Breast epithelium (tissue), 3 donors: Measurements from ENCODE around the gene MON1B.

Experiments
- POLR2A ChIP-seq: fragments of 450-650 bp; IDR thresholded peaks from one replicate; pipeline ENCODE4 v1.6.1; 2016; ENCODE audit warnings: antibody characterized with exemption, mild to moderate bottlenecking, moderate library complexity
- POLR2AphosphoS5 ChIP-seq, 3 donors: sonication (generic); formaldehyde crosslinking; IDR thresholded peaks; one replicate each; pipeline ENCODE4 v1.6.1; 2017; ENCODE audit warnings: antibody characterized with exemption in 3 of 3
- TF ChIP-seq, protein P1 (sequence below), 3 donors: fragments of 450-650 bp; IDR thresholded peaks; one replicate each; pipeline ENCODE4 v1.5.1; 2016 to 2017; ENCODE audit warnings: antibody characterized with exemption in 3 of 3, mild to moderate bottlenecking in 3 of 3, moderate library complexity in 3 of 3

DNA sequence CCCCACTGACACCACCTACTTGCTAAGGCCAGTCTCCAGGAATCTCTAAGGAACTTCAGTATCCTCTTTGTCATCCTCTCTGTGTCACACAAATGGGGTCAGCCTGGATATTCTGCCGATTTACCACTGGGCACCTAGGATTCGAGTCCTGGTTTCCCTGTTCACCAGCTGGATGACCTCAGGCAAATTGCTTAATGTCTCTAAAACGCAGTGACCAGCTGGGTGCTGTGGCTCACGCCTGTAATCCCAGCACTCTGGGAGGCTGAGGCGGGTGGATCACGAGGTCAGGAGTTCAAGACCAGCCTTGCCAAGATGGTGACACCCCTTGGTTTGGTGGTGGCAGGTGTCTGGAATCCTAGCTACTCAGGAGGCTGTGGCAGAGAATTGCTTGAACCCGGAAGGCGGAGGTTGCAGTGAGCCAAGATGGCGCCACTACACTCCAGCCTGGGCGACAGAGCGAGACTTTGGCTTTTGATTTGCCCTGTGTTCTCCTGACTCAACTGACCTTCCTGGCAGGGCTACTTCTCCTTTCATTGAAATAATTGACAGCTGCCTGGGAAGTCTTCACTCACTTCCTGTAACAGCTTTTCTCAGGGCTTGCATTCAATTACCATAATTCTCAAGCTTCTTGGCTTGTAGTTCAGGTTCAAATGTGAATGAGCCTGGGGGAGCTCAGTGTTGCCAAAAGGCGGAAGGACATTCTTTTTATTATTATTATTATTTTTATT lies 23.6 kb downstream of the MON1B start:
- TF ChIP-seq, protein P1, sequence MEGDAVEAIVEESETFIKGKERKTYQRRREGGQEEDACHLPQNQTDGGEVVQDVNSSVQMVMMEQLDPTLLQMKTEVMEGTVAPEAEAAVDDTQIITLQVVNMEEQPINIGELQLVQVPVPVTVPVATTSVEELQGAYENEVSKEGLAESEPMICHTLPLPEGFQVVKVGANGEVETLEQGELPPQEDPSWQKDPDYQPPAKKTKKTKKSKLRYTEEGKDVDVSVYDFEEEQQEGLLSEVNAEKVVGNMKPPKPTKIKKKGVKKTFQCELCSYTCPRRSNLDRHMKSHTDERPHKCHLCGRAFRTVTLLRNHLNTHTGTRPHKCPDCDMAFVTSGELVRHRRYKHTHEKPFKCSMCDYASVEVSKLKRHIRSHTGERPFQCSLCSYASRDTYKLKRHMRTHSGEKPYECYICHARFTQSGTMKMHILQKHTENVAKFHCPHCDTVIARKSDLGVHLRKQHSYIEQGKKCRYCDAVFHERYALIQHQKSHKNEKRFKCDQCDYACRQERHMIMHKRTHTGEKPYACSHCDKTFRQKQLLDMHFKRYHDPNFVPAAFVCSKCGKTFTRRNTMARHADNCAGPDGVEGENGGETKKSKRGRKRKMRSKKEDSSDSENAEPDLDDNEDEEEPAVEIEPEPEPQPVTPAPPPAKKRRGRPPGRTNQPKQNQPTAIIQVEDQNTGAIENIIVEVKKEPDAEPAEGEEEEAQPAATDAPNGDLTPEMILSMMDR (IDR thresholded peaks at IDR 0.05) = no peak
- TF ChIP-seq POLR2AphosphoS5 (IDR thresholded peaks at IDR 0.05) (no peak), POLR2A (no peak)
